ENCODE measurements around the gene DDIT4.

The DDIT4 gene

GRCh38 chr10:72319416-72320254 lies 45.9 kb downstream of the DDIT4 start:
- peak; percentile 74 to 83 for DNase-seq

- peak; percentile 60 to 68 for DNase-seq
Measured at GRCh38 chr10:72320676-72321247, 47.0 kb downstream of the DDIT4 start.

GRCh38 chr10:72321248-72322029 lies 47.7 kb downstream of the DDIT4 start:
- DNase-seq: no peak

GRCh38 chr10:72322030-72322279 lies 48.2 kb downstream of the DDIT4 start:
- no peak for DNase-seq

- no peak for DNase-seq
Measured at GRCh38 chr10:72322280-72323058, 48.7 kb downstream of the DDIT4 start.

- no peak for DNase-seq
Measured at GRCh38 chr10:72323108-72323749, 49.5 kb downstream of the DDIT4 start.

- no peak for DNase-seq
Measured at GRCh38 chr10:72323771-72324191, 50.1 kb downstream of the DDIT4 start.

Data from stimulated activated CD4-positive, alpha-beta T cell treated with anti-CD3 and anti-CD28 coated beads, Interleukin-2, amount 100 ng/mL, for 48 hours (primary cell).